DLD1 (cell line): ENCODE results near the gene TBCEL.
"Not testable (repeated sequence)": the region's sequence is repeated elsewhere in the genome, so short reads cannot be mapped to it uniquely, and the experiment has no call there.

Source experiments
- in situ Hi-C: cut with HindIII; loops from 2 replicates; pipeline ENCODE4 v1.10.0; 2017; ENCODE audit warnings: low sequenced_read_pairs

Gene TBCEL

GRCh38 chr11:121023848-121024751, at the start of gene TBCEL:
Gene TBCEL (plus strand): TSS chr11:121024102. CDS start chr11:121045691, 21,589 bp downstream.
- in situ Hi-C loops: no loop called here

- in situ Hi-C loops: no loop called here
These were observed 49.4 kb upstream of the TBCEL start for GRCh38 chr11:120974466-120974865.

DNA sequence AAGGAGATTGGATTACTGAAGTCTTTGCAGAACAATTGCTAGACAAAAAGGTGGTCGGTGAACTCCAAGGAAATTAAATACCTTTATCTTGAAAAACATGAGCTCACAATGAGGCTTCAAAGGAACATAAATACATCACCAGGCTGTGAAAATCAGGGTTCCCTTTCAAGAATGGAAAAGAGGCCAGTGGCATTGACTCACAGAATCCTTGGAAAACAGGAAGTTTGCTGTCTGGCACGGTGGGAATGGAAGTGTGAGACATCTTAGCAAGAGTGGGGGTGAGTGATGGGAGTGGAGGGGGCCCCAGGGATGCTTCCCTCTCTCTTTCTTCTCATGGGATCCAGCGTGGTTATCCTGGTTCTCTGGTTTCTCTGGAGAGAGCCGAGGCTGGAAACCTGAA, 48.9 kb upstream of the TBCEL start:
- in situ Hi-C loops: no loop called here

DNA sequence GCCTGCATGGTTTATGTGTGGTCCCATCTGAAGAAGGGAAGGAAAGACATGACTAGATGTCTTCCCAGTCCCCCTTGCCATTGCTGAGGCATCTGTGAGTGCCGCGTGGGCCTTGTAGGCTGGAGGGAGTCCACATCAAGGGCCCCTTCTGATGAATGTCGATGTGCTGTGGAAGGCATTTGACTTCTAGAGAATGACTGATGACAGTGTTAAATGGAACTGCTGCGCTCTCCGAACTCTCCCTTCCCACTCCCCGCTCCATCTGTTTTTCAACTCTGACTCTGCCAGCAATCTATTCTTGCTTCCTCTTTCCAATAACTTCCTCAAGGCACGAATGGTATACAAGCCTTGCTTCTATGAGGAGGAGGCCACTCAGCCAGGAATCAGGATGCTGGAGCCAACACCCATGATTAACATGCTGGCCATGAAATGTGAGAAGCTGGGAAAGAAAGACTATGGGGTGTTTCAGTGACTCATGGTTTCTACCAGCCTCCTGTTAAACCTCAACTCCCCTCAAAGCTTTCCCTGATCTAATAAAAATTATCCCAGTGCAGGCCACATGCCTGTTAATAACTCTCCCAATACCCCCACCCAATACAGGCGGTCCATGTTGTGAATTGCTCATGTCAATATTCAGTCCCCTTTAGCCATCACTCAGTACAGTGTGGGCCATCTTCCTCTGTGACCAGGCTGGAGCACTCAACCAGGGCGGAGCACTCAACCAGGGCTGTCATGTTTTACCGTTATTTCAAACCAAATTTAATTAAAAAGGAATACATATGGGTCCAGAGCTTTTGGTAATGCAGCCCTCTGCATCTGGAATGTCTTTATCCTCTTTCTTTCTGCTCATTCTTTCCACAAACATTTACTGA, 46.4 kb upstream of the TBCEL start:
- in situ Hi-C loops: no loop called here

DNA sequence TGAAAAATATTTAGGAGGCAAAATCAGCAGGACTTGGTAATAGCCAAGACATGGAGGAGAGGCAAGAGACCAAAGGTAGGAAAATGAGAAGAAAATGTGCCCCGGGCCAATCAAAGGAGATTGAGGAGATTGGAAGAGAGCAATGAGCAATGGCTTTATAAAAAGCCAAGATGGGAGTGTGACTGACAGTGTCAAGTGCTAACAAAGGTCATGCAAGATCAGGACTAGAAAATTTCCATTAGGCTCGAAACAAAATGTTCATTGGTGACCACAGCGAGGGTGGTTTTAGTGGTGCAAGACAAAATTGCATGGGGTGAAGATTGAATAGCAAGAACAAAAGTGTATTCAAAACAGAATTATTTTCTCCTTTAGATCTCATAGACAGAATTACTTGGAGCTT, 45.2 kb upstream of the TBCEL start:
- in situ Hi-C loops: no loop called here

DNA sequence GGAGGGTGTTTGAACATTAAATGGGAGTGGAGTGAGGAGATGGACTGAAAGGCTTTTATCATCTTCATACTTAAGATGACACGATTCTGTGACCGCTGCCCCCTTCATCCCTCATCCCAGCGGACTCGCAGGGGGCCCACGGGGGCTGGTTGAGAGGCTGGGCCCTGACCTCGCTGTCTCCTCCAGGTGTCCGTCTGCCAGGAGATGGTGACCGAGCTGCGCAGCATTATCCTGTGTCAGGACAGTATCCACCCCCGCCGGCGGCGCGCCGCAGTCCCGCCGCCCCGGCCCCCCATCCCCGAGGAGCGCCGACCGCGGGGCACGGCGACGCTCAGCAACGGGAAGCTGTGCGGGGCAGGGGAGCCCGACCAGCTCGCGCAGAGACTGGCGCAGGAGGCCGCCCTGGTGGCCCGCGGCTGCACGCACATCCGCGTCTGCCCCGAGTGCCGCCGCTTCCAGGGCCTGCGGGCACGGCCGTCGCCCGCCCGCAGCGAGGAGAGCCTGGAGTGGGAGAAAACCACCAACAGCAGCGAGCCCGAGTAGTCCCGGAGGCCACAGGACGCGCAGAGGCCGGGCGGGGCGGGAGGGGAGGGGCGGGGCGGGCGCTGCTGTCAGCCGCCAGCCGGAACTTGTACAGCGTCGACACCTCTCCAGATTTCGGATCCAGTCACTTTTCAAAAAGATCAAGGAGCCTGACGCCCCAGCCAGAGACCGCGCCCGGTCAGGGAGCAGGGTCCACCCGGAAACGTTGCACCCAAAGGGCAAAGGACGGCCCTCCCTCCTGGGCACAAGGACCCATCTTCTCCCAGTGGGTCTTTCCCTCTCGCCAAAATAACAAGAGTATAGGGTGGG, 38.0 kb upstream of the TBCEL start:
- in situ Hi-C loops: no loop called here

DNA sequence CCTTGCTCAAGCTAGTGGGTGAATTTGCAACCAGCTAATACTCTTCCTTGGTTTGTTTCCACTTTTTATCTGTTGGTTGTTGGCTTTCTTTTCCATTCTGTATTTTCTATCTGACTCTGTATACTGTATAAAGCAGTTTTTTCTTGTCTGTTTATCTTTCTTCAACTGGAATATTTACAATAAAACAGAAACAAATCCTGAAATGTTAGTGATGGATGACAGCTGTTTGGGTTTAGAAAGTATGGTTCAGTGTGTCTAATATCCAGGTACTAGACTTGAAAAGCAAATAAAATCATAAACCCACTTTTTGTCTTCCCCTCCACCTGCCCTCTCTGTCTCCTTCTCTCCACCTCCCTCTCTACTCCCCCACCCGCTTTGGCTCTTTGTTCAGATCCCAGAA, 35.3 kb upstream of the TBCEL start:
- in situ Hi-C loops: no loop called here

GRCh38 chr11:120991830-120992686, 31.8 kb upstream of the TBCEL start:
- in situ Hi-C loops: no loop called here

DNA sequence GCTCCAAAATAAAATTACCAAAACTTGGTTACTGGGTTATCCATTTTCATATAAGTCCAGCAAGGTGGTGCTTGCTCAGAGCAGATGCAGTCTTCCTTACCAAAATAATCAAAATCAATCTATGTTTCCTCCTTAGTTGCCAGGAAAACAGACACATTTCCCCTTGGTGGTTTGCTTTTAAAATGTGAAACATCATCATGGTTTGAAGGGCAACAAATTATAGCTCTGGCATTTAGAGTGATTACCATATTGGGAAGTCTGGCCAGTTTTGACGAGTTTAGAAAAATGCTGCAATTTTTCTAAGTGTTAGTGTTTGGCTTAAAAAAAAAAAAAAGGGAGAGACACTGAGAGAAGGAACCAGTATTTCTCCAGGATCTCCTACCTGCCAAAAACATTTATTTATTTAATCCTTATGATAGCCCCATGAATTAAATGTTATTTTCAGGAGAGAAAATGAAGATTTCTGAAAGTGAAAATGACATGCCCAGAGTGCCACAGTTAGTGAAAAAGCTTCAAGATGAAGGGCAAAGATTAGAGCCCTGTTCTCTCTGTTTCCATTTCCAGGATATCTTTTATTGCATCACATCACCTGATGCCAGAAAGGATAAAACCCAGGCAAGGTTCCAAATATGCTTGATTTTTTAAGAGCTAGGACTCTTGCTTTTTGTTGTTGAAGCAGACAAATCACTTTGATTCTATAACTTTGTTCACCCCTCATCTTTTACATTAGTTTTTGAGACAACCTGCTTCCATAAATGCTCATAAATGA, 29.6 kb upstream of the TBCEL start:
- in situ Hi-C loops: no loop called here

DNA sequence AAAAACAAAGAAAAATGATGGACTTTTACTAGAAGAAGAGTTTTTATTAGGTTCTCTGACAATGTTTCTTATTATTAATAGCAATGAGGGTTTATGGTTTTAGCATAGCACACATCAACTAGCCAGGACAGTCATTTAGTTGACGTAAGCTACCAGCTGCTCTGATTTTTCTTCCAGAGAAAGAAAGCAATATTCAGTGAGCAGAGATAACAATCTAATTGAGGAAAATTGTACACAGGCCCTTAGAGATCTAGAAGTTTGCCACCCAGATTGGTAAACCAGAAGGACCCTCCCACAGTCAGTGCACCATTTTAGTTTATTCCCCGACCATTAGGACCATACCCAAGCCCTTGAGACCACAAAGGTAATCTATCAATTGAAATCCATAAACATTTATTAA, 28.7 kb upstream of the TBCEL start:
- in situ Hi-C loops: no loop called here

DNA sequence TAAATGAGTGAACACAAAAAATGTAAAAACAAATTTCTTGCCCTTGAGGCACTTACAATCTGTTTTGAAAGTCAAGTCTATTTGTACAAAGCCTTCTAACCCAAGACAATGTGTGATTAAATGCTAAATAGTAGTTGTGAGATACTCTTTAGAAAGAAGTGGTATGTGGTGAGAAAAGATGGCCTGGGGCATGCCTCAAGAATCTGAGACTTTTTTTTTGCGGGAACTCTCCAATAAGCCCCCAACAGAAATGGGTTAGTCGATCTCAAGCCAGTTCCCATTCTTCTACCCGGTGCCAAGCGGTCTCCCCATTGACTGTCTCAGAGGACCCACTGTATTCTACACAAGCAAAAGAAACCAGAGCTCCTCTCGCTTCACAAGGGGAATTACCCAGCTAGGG, 26.9 kb upstream of the TBCEL start:
- in situ Hi-C loops: no loop called here

GRCh38 chr11:120998581-120998980, 25.3 kb upstream of the TBCEL start:
- in situ Hi-C loops: no loop called here

DNA sequence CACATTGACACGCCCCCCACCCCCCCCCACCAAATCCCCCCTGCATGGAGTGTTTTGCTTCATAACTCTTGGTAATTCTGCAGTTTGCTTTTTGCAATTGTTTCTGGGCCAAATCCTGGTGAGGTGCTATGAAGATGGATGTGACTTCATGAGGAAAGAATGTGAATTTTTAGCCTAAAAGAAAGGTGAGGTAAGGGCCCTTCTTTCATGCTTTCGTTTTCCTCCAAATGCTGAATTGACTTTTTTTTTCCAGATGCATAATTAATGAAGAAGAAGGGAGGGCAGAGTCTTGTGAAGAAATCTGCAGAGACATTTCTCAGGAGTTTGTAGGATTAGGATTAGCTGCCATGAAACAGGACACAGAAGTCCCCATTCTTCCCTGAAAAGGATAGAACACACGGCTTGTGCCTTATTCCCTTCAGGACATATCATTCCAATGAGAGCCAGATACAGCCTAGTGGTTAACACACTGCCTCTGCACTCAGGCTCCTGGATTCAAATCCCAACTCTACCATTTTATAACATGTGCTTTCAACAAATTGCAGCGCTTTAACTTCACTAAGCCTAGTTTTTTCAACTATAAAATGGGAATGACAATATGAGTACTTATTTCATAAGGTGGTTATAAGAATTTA, 19.6 kb upstream of the TBCEL start:
- in situ Hi-C loops: no loop called here

DNA sequence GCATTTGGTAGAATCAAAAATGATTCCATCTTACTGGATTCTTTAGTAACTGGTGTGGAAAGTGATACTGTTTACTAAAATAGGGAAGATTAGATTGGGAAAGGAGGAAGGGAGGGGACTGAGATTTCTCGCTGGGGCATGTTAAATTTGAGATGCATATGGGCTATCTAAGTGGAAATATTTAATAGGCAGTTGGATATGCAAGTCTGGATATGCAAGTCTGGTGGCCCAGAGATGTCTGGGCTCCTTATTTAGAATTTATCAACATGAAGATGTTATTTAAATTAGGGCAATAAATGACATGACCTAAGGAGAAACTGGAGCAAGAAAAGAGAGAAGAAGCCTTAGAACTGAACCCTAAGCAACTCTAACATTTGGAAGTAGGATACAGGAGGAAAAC, 17.0 kb upstream of the TBCEL start:
- in situ Hi-C loops: no loop called here

- in situ Hi-C loops: no loop called here
These were observed 15.4 kb upstream of the TBCEL start for GRCh38 chr11:121008551-121008950.

DNA sequence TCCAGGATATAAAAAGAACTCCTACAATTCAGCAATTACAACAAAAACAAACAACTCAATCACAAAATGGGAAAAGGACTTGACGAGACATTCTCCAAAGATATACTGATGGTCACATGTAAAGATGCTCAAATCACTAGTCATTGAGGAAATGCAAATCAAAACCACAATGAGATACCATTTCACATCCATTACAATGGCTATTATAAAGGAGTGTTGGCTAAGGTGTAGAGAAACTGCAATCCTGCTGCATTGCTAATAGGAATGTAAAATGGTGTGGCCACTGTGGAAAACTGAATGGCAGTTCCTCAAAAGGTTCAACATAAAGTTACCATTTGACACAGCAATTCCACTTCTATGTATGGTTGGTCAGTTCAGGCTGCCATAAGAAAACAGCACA, 11.8 kb upstream of the TBCEL start:
- in situ Hi-C loops: no loop called here

GRCh38 chr11:121018746-121019145, 5.2 kb upstream of the TBCEL start:
- in situ Hi-C loops: no loop called here

- in situ Hi-C loops: not testable (repeated sequence)
These were observed 2.2 kb upstream of the TBCEL start for GRCh38 chr11:121021718-121022117.

- in situ Hi-C loops: no loop called here
These were observed 1.1 kb downstream of the TBCEL start for GRCh38 chr11:121024989-121025388.
